Breast epithelium (tissue), 3 donors: ENCODE data around the gene LIMS3.
"Not testable (repeated sequence)": the region's sequence is repeated elsewhere in the genome, so short reads cannot be mapped to it uniquely, and the experiment has no call there.

Experiments
- CTCF ChIP-seq, 3 donors: fragments of 450-650 bp; IDR thresholded peaks; one replicate each; pipeline ENCODE4 v1.5.1; 2016 to 2017; ENCODE audit warnings: antibody characterized with exemption in 3 of 3, mild to moderate bottlenecking in 3 of 3, moderate library complexity in 3 of 3
- POLR2AphosphoS5 ChIP-seq, 3 donors: sonication (generic); formaldehyde crosslinking; IDR thresholded peaks; one replicate each; pipeline ENCODE4 v1.6.1; 2017; ENCODE audit warnings: antibody characterized with exemption in 3 of 3

- not testable (repeated sequence) for TF ChIP-seq POLR2AphosphoS5, CTCF (IDR thresholded peaks at IDR 0.05)
Observed at GRCh38 chr2:109965482-109965881, 67.0 kb downstream of the LIMS3 start.
